Ovary (tissue), 9 donors: ENCODE measurements around the gene FEV. TPM values are rescaled to one million over a fixed set of nuclear protein-coding genes. Genes with fewer than 3 reads are reported as not detected.

Experiments
- DNase-seq, 5 donors: peaks; one replicate each; pipeline ENCODE4 v3.0.0-alpha.2; 2019 to 2020
- H3K27ac ChIP-seq, 2 donors: fragments of 200-600 bp; one replicate each; pipeline versions ENCODE4 v1.5.1 to v1.8.0; 2019 to 2022
- H3K27me3 ChIP-seq: fragments of 200-600 bp; one replicate; pipeline ENCODE4 v1.8.0; 2022
- H3K36me3 ChIP-seq: fragments of 200-600 bp; sonication (generic); one replicate; pipeline ENCODE4 v1.5.1; 2019
- H3K4me1 ChIP-seq: one replicate; pipeline ENCODE4 v1.8.1; 2013; ENCODE audit warnings: mild to moderate bottlenecking, moderate library complexity; ENCODE audit not compliant: insufficient read depth
- H3K4me3 ChIP-seq: fragments of 200-600 bp; sonication (generic); one replicate; pipeline ENCODE4 v1.5.1; 2017
- H3K9me3 ChIP-seq, 2 donors: fragments of 200-600 bp in 1 of 2; sonication (generic) in 1 of 2; one replicate each; pipeline versions ENCODE4 v1.5.1 to v1.8.1; 2013 to 2019; ENCODE audit warnings: mild to moderate bottlenecking in 1 of 2, moderate library complexity in 1 of 2
- CTCF ChIP-seq, 3 donors: fragments of 450-650 bp in 2 of 3; fragments of 200-600 bp in 1 of 3; IDR thresholded peaks; one replicate each; pipeline versions ENCODE4 v1.5.1 to v1.8.0; 2016 to 2022; ENCODE audit warnings: antibody characterized with exemption in 3 of 3, mild to moderate bottlenecking in 1 of 3
- EP300 ChIP-seq: sonication (generic); formaldehyde crosslinking; IDR thresholded peaks from one replicate; pipeline ENCODE4 v1.6.1; 2017; ENCODE audit warnings: antibody characterized with exemption
- POLR2A ChIP-seq: fragments of 450-650 bp; IDR thresholded peaks from one replicate; pipeline ENCODE4 v1.6.1; 2017; ENCODE audit warnings: antibody characterized with exemption, mild to moderate bottlenecking, moderate library complexity
- WGBS, 3 donors: extraction: QIAGEN DNeasy Blood & Tissue Kit in 1 of 3; methylation state at CpG; one replicate each; pipeline versions ENCODE4 v1.1.5 to v1.1.7; 2013 to 2017; 5-methylcytosine and 5-hydroxymethylcytosine counted together
- intact Hi-C, 4 donors: fragments of 100-400 bp; cut with DNase I; formaldehyde crosslinking; loops; one replicate each; pipeline versions ENCODE4 v1.11.0 to v1.15.1; 2022 to 2023
- polyA plus RNA-seq, 2 donors: library from polyadenylated mRNA; stranded (reverse); fragments of 200-250 nt in 1 of 2; fragments of 350-450 nt in 1 of 2; fragmentation: Illumina TruSeq in 1 of 2; extraction: RNeasy Lipid Tissue Mini Kit (QIAGEN cat#74804) in 1 of 2; gene quantifications; one replicate each; pipeline ENCODE4 v1.2.3, GENCODE V29; 2013 to 2014
- total RNA-seq, 7 donors: library from RNA; depleted of rRNA in 2 of 7; stranded (reverse); fragments of >200 nt in 2 of 7; fragmentation: NEBNext Ultra II Directional in 3 of 7; extraction: Animal tissue kit (Norgen Biotek cat#: 25700) in 3 of 7; gene quantifications; one replicate each; pipeline versions ENCODE4 v1.1.0 to v1.2.4, GENCODE V29; 2016 to 2023
- donor health status: DM: no; HTN: no; CAD: no; lungs with moderate emphysema.
- donor health status: DM: no; HTN: no; CAD: no.
- donor health status: Bipolar disorder and iron deficiency.
- donor health status: DM: yes; HTN: yes; CAD: no.
- donor health status: DM: no; HTN: no; CAD: no.
- donor health status: DM: yes; HTN: yes; CAD: no.

Gene FEV
- total and polyA plus RNA-seq, 9 donors = 0.11 to 0.13 TPM; not detected in 7

- DNase-seq = peak in 2 of 5 donors; percentile 44 to 58
- peak within 1 kb of the TSS; percentile 15 for H3K4me3 ChIP-seq
- H3K27ac ChIP-seq = no peak within 1 kb of the TSS
- TF ChIP-seq CTCF (IDR thresholded peaks at IDR 0.05) (no peak), EP300 (no peak), POLR2A (no peak)
- H3K4me1 ChIP-seq = no peaks in the 10 kb centered on the region
- intact Hi-C loops = no loop called here
- WGBS, 3 donors = 1 to 2% (median 2%) methylated on average over 31 to 37 of the region's 37 CpGs
- H3K36me3 ChIP-seq = no peaks in the 10 kb centered on the region
- no peaks in the 10 kb centered on the region for H3K27me3 ChIP-seq
- H3K9me3 ChIP-seq = peaks cover 0 to 7% of the 10 kb centered on the region in 2 donors
Observed at GRCh38 chr2:218959141-218959731, 25.7 kb downstream of the FEV start, which contains the start of gene CDK5R2. Gene CDK5R2, plus strand, starts transcription at chr2:218959666. Its CDS starts 155 bp downstream, at chr2:218959821.

GRCh38 chr2:218958276-218958675 lies 26.7 kb downstream of the FEV start:
- TF ChIP-seq POLR2A (no peak), EP300 (no peak), CTCF (IDR thresholded peaks at IDR 0.05) (no peak)
- no peak overlapping the region for H3K27ac ChIP-seq
- DNase-seq = no peak
- intact Hi-C loops = no loop called here
- H3K9me3 ChIP-seq = peaks cover 0 to 7% of the 10 kb centered on the region in 2 donors
- H3K36me3 ChIP-seq = no peaks in the 10 kb centered on the region
- 73 to 80% (median 79%) methylated on average over 1 of the region's 1 CpG for WGBS, 3 donors
- no peaks in the 10 kb centered on the region for H3K27me3 ChIP-seq
- H3K4me1 ChIP-seq = no peaks in the 10 kb centered on the region
- H3K4me3 ChIP-seq = no peak overlapping the region

GRCh38 chr2:218957671-218958070 lies 27.3 kb downstream of the FEV start:
- Histone ChIP-seq H3K4me1 (no peaks in the 10 kb centered on the region), H3K36me3 (no peaks in the 10 kb centered on the region), H3K27ac (no peak overlapping the region), H3K4me3 (no peak overlapping the region), H3K9me3 (peaks cover 0 to 7% of the 10 kb centered on the region in 2 donors), H3K27me3 (no peaks in the 10 kb centered on the region)
- WGBS, 3 donors = 65 to 78% (median 77%) methylated on average over 4 of the region's 4 CpGs
- DNase-seq = no peak
- TF ChIP-seq POLR2A (no peak), EP300 (no peak), CTCF (IDR thresholded peaks at IDR 0.05) (no peak)
- intact Hi-C loops = no loop called here

GRCh38 chr2:218956039-218956438 lies 28.9 kb downstream of the FEV start:
- WGBS, 3 donors = 8 to 29% (median 16%) methylated on average over 1 of the region's 1 CpG
- TF ChIP-seq EP300 (no peak), CTCF (IDR thresholded peaks at IDR 0.05) (no peak), POLR2A (no peak)
- intact Hi-C loops = no loop called here

More at GRCh38 chr2:218956039-218956438, 28.9 kb downstream of the FEV start:
- no peaks in the 10 kb centered on the region for H3K9me3 ChIP-seq
- H3K27me3 ChIP-seq = no peaks in the 10 kb centered on the region
- H3K36me3 ChIP-seq = no peaks in the 10 kb centered on the region
- H3K4me3 ChIP-seq = no peak overlapping the region
- DNase-seq = no peak
- H3K27ac ChIP-seq = no peak overlapping the region
- no peaks in the 10 kb centered on the region for H3K4me1 ChIP-seq
